Germinal center (tissue), 1 donor: ENCODE results near the gene ENDOG.
"Not testable (repeated sequence)": the region's sequence is repeated elsewhere in the genome, so short reads cannot be mapped to it uniquely, and the experiment has no call there.

Experiments used
- DNase-seq: peaks from one replicate; pipeline ENCODE4 v3.0.0; 2012; ENCODE audit warnings: mixed read lengths, low spot score

The ENDOG gene

GRCh38 chr9:128862401-128862851 is 44.1 kb downstream of the ENDOG start:
- DNase-seq, result no peak

- peak; percentile 84 for DNase-seq
Measured at GRCh38 chr9:128863647-128864046, 45.3 kb downstream of the ENDOG start.

GRCh38 chr9:128870128-128870940 is 52.0 kb downstream of the ENDOG start:
- no peak for DNase-seq

- not testable (repeated sequence) for DNase-seq
Measured at GRCh38 chr9:128870941-128871265, 52.6 kb downstream of the ENDOG start.
